HG02943 (cell line): ENCODE measurements around the gene GATAD2B.

Source experiments
- ATAC-seq: cut with Tn5 transposase; IDR thresholded peaks from one replicate; pipeline ENCODE4 v1.9.1; 2021; ENCODE audit warnings: mild to moderate bottlenecking, low read depth, moderate library complexity; ENCODE audit not compliant: unreplicated experiment

The GATAD2B gene

DNA sequence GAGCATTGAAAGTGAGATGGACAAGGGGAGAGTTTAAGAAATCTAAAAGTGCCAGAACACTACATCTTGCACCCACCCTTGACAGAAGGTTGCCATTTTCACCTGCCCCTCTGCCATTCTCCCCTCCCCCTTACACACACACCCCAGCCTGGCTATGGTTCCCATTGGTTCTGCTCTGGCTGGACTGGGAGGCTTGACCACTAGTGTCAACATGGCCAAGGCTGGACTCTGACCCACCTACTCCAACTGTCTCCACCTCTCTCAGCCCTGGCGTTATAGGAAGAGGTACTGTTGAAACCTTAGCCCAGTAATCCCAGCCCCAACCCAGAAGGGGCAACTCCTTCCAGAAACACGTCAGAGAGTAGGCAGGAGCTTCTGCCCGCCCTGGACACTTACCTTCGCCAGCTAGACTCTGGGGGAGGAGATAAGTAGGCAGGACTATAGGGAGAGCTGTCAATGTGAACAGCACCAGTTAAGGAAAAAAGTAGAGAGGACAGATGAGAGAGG, 31.1 kb upstream of the GATAD2B start:
- no peak for ATAC-seq

DNA sequence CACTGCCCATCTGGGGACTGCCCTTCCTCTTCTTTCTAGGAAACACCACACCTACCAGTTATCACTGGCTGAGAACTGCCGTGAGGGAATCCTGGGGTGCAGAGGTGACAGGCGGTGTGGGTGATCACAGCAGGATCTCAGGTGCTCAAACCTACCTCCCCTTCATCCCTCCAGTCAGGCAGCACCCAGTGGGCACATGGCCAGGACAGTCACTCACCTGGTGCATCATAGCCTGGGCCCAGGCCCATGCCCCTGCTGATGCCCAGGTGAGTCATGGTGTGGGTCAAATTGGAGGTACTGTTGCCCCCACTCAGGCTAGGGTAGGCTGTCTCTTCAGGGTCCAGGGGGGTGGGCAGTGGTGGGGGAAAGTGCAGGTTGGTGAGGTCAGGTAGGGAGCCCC, 29.0 kb upstream of the GATAD2B start:
- no peak for ATAC-seq

DNA sequence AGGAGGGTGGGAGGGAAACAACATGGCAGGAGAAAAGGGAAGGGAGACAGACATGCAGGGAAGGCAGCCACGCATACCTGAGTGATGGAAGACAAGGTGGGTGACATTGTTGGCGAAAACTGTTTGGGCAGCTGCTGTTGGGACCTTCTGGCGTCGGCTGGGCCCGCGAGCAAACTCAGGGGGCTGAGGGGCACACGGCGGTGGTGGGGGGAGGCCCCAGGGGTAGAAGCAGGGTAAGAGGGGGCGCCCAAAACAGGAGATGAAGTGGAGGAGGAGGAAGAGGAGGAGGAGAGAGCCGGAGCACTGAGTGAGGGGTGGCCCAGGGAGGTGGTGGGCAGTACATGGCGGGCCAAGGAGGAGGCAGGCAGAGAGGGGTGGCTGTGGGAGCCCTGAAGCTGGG, 28.4 kb upstream of the GATAD2B start:
- ATAC-seq, result no peak

DNA sequence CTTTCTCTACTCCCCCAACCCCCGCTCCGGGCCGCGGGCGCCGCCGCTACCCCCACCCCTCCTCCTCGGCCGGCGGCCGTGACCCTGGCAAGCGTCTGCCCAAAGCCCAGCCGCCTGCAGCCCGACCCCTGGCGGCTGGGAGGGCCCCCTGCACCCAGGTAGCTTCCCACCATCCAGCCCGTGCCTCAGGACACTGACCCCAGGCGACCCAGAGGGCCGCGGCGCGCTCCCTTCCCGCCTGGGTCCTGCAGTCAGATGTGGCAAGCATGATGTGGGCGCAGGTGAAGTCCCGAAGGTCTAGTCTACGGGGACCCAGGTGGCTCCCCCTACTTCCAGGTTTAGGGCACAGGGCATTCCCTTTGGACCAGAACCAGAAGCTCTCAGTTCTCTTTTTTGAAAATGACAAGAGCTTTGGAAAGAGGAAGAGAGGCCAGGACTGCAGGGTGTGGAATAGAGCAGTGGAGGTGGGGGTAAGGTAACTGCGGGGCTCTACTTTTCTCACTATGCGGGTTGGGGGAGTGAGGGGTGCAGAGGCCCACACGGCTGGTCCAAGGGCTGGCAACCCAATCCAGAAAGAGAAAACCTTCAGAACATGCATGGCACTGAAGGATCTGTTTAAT, 24.0 kb upstream of the GATAD2B start, which contains the start of gene DENND4B:
TSS of gene DENND4B (minus strand) at position 97 of the 620 bp plus-strand sequence. CDS start 2,344 bp downstream, outside the sequence.
- peak; percentile 63 for ATAC-seq

DNA sequence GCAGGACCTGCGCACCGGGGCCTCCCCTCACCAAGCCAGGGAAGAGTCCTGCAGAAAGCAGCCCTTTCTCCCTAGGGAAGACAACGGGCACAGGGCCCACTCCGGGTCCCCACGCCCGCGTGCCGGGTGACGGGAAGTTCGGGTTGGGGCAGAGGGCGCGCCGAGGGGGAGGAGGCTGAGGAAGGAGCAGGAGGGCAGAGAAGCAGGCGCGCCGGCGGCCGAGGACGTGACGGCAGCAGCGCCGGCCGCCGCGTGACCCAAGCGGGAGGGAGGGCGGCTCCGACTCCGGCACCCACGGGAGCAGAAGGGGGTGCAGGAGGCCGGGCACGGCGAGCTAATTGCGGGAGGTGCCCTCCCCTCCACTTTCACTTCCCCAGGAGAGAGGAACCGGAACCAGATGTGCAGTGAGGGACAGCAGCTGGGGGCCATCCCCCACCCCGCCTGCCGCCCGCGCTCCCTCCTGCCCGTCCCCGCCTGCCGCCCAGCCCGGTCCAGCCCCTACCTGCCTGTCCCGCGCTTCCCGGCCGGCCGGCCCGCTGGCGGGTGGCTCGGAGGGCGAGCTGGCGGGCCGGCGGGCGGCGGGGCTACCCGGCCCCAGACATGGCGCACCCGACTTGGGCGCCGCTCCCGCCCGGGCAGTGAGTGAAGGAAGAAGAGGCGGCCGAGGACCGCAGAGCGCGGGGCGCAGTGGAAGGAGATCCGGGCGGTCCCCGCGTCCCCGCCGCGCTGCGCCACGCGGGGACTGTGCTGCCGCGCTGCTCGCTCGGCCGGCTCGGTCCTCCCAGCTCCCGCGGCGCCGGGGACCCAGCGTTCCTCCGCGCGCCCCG, 23.2 kb upstream of the GATAD2B start:
- peak; percentile 64 for ATAC-seq

DNA sequence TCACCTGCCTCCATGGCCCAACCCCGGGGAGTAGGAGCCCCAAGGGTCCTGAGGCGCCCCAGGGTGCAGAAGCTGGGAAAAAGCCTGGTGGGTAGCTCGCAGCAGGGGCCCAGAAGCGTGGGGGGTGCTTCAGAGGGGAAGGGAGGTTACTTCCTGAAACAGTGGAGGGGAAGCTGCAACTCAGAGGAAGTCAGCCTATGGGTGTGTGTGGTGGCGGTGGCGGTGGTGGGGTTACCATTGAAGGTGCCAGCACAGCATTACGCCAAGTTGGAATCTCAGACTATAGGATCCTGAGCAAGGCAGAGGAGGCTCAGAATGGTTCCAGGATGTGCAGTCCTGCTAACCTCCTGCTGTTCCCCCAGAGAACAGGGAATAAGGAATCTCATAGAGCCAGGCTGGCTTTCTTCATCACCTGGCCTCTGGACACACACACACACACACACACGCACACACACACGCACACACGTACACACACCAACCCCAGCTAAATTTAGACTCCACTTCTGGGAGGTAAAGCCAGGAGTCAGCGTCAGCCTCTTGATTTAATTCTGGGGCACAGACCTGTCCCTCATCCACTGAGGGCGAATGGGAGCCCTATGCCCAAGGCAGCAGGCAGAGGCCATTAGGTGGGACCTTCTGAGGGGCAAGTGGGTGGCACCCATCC, 22.5 kb upstream of the GATAD2B start:
- ATAC-seq, result no peak

DNA sequence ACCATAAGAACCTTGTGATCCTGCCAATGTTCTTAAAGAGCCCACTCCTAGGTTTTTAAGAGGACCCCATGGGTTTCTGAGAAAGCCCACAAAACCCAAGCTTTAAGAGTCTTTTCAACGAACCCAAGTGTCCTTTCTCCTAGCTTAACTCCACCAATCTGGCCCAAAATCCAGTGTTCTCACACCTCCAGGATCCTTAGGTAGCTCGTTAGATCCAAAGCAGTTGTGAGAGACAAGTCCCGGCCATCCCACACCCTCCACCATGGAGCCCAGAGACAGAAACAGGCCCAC, 22.0 kb upstream of the GATAD2B start:
- no peak for ATAC-seq

DNA sequence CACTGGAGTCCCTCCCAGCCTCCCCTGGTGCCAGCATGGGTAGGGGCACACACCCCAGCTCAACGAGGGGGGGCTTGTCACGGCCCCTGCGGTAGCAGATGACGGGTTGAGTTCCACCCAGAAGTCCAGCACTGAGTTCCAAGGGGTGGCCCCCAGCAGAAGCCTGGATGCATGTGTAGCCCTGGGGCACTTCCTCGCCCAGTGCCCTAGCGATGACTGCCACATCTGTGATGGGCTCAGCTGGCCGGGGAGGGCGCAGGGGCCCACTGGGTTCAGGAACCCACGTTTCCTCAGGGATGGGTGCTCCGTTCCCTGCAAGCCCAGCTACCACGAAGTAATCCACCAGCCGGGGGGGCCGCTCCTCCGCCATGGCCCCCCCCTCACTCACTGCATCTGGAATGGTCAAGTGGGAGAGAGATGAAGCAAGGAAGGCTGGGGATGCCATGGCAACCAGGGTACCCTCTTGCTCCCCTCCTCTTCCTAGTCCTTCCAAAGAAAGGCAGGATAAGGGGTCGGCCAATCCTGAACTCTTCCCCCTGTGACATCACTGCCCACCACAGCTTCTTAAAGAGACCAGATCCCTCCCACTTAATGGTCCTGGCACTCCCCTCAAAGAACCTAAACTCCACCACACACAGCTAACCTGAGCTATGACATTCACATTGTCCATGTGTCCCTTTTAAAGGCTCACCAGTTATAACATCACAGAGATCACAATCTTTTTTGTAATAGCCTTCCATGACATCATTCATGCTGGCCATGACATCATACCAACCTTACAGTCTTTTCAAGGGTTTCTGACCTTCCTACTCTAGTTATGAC, 21.4 kb upstream of the GATAD2B start:
- no peak for ATAC-seq

DNA sequence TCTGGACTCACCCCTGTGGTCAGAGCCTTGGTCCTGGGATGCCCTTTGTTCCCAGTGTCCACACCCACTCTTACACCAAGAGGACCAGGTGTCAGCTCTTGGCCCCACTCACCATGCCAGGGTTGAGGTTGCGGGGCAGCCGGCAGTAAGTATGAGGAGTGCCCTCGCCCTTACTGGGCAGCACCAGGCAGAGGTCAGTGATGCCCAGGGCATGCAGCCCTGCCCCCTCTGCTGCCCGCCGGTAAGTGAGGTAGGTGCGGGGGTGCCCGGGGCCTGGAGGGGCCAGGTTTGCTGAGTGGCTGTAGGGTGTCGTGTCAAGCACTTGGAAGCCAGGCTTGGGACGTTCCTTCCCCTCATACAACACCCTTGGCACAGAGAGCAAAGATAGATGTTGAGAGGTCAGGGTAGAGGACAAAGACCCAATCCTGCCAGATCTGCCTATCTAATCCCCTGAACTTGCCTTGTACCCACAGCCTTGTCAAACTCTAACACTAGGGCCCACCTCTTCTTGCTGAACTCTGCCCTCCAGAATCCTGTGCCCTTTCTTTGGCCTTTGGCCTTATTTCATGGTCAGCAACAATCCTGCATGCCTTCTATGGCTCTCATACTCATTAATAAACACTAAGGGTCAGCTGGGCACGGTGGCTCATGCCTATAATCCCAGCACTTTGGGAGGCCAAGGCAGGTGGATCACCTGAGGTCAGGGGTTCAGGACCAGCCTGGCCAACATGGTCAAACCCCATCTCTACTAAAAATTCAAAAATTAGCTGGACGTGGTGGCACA, 20.2 kb upstream of the GATAD2B start:
- ATAC-seq, result no peak

DNA sequence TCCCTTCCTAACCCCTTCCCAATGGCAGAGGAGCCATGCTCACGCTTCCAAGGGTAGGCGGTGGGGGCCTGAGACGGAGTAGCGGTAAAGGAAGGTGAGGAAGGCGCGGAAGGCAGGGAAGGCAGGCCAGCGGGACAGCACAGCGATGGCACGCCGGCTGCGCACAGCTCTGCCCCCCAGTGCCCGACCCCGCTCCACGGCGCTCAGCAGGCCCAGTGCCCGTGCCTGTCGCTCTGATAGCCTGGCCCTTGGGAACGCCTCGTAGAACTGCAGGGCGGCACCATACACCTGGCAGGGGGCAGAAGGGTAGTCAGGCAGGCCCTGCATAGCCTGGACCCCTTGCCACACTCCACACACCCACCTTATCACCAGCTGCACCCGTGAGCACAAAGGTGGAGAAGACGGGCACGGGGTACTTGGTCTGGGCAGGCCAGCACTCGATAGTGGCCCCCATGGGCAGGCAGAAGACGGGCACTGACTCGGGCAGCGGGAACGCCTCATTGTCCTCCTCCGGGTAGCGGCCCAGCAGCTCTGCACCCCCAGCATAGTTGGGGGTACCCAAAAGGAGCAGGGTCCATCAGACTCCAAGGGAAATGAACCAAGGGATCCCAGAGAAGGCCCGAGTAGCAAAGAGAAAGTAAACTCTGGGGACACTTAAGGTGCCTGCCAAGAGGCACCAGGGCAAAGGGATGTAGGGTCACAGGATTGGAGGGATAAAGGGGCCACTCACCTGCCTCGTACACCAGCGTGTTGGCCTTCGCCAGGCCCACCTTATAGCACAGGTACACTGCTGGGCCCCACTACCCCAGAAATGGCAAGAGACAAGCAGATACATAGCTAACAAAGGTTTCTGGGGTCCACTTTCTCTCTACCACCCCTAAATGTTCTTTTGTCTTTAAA, 19.3 kb upstream of the GATAD2B start:
- ATAC-seq, result no peak

DNA sequence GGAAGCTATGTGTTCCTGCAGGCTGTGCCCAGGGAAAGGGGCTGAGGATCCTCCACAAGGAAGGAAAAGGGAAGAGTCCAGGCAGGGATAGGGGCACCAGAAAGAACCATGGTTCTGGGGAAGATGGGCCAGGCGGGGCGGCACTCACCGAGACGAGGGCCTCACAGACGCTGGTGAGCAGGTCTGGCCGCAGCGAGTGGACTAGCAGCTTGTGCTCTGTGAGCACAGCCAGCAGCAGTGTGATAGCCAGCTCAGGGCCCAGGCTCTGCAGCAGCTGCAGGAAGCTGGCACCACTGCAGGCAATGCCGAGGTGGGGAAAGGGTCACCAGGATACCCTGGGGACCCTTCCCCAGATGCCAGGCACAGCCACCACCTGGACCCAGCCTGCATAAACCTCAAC, 18.0 kb upstream of the GATAD2B start:
- ATAC-seq, result no peak

DNA sequence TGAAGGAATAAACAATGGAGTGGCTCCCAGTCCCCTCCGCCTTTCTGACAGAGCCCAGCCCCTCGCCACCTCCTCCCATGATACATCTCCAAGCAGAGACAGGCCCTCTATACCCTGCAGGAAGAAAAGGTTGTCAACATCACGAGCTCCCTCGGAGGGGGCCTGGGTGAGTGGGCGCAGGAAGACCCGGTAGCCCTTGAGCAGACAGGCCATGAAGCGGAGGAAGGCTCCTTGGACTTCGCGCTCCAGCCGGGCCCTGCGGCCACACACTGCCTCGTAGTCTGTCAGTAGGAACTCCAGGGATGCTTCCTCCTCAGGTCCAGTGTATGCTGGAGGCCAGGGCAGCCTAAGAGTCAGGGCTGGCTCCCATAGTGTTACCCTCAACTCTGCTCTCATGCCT, 16.7 kb upstream of the GATAD2B start:
- no peak for ATAC-seq

DNA sequence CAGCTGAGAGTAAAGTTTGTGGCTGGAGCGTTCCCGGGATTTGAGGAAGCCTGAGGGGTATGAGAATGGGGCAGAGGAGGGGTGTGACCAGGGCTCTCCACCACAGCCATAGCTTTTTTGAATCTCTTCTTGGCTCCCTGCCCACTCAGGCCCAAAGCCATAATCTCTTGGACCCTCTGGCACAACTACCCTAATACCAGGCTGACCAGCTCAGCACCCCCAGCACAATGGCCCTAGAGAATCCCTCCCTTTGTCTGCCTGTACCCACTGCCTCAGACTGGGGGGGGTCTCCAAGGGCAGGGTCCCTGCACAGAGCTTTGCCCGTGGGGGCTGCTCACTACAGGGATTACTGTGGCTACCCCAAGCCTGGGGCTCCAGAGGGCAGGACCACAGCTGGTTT, 16.2 kb upstream of the GATAD2B start:
- no peak for ATAC-seq

DNA sequence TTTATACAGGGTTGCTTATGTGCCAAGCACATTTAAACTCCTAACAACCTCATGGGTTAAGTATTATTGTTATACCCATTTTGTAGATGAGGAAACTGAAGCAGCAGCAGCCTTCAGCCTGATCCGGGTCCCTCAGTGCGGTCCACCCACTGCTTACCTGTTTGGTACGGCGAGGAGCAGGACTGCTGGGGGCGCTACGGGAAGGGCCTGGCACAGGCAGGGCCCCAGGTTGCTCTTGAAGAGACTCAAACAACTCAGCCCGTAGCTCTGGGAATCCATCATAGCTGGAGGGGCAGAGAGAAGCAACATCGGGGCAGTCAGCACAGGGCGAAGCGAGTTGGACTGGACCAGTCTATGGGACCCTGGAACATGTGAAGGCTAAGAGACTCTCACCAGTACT, 14.6 kb upstream of the GATAD2B start:
- no peak for ATAC-seq

DNA sequence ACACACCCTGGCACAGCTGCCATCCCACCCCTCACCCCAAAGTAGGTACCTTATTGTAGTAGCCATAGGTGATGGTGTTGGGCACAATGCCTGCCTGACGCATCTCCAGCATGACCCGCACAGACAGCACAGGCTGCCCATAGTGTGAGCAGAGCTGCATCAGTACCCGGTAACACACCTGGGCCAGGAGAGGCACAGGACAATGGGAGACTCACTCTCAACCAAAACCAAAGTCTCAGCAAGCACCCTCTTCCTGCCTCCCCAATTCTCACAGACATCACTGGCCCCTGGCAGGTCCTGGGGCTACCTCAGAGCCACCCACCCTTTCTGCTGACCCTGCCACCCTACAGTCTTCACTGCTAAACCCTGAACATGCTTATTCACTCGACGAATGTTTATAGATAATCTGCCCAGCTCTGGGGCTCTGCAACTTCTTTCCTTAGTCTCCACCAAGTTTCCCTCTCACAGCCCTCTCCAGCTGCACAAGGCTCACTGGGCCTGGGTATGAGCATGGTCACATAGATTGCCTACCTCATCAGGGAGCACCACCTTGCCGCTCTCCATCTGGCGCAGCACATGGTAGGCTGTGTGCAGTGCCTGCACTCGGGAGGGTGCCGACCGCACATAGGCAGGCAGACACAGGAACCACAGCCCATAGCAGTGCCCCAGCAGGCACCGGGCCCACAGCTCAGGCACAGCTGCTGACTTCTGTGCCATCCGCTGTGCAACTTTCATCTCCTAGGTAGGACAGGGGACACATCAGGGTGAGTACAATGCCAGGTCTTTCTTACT, 13.4 kb upstream of the GATAD2B start:
- no peak for ATAC-seq

DNA sequence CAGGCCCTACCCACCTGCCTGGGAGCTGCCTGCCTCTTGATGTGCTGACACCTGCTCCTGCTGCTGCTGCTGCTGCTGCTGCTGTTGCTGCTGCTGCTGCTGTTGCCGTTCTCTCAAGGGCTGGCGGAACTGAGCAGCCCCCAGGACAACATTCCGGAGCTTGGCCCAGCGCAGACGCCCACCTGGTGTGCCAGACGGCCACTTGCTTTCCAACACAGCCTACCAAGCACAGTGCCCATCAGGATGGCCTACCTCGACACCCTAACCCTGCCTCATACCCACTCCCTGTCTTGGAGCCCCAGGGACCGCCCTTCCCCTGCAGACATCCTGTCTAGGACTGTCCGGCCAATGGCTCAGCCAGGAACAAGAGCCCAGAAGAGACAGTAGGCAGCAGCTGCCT, 12.0 kb upstream of the GATAD2B start:
- ATAC-seq, result no peak

DNA sequence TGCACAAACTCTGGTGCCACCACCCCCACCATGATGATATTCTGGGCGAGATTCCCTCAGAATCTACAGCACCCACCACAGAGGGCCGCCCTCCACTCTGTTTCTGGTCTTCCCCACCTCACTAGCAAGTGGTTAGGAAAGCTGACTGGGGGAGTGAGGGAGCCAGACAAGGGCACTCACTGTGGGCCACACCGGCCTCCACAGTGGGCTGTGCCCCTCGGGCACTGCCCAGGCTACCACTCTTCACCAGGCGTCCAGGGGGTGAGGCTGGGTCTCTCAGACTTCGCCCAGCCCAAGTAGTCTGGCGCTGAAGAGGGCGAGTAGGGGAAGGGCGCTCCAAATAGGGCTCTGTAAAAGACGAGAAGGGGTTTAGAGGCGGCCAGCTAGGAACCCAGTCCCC, 11.2 kb upstream of the GATAD2B start:
- no peak for ATAC-seq

DNA sequence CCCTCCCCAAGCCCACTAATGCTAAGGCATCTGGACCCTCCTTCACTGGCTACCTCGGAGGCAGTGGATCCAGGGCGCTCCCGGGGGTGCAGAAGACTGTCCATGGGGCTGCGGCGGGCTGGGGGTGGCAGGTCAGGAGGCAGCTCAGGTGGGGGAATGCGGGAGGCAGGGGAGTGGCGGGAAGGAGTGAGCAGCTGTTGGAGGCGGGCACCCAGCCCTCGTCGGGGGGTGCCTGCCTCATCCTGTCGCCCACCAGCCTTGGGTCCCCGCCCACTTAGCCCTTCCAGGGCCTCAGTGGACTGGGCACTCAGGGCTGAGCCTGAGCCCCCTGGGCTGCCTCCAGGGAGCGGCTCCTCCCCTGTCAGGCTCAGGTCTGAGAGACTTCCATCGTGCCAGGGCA, 10.7 kb upstream of the GATAD2B start:
- ATAC-seq, result no peak
